COLO668 (cell line): ENCODE results near the gene SNX13.

ENCODE experiments used
- DNase-seq: peaks from one replicate; lab custom pipeline; 2025; ENCODE audit not compliant: unreplicated experiment; lab: John Stamatoyannopoulos, UW

Gene SNX13

GRCh38 chr7:17946591-17946990 lies 6.3 kb upstream of the SNX13 start:
- DNase-seq: no peak

- no peak for DNase-seq
Measured at GRCh38 chr7:17944720-17945119, 4.4 kb upstream of the SNX13 start.

- no peak for DNase-seq
Measured at GRCh38 chr7:17943006-17943405, 2.7 kb upstream of the SNX13 start.

- DNase-seq: no peak
Measured at GRCh38 chr7:17942231-17942630, 1.9 kb upstream of the SNX13 start.

- DNase-seq: no peak
Measured at GRCh38 chr7:17940951-17941431, 697 bp upstream of the SNX13 start.

- DNase-seq: peak; percentile 71
Measured at GRCh38 chr7:17939606-17940301, 540 bp downstream of the SNX13 start.

- no peak for DNase-seq
Measured at GRCh38 chr7:17939211-17939605, 1.1 kb downstream of the SNX13 start.

- no peak for DNase-seq
Measured at GRCh38 chr7:17937506-17938120, 2.7 kb downstream of the SNX13 start.

- no peak for DNase-seq
Measured at GRCh38 chr7:17936321-17936720, 4.0 kb downstream of the SNX13 start.

- no peak for DNase-seq
Measured at GRCh38 chr7:17934612-17935240, 5.6 kb downstream of the SNX13 start.

GRCh38 chr7:17934094-17934493 lies 6.2 kb downstream of the SNX13 start:
- no peak for DNase-seq

GRCh38 chr7:17932770-17933169 lies 7.5 kb downstream of the SNX13 start:
- no peak for DNase-seq

- DNase-seq: no peak
Measured at GRCh38 chr7:17931069-17931468, 9.2 kb downstream of the SNX13 start.

GRCh38 chr7:17930546-17930945 lies 9.7 kb downstream of the SNX13 start:
- no peak for DNase-seq

- DNase-seq: no peak
Measured at GRCh38 chr7:17929647-17930395, 10.5 kb downstream of the SNX13 start.

- DNase-seq: no peak
Measured at GRCh38 chr7:17928055-17928454, 12.2 kb downstream of the SNX13 start.

- no peak for DNase-seq
Measured at GRCh38 chr7:17921857-17922416, 18.4 kb downstream of the SNX13 start.

GRCh38 chr7:17917842-17918241 lies 22.5 kb downstream of the SNX13 start:
- DNase-seq: no peak

GRCh38 chr7:17916786-17917185 lies 23.5 kb downstream of the SNX13 start:
- DNase-seq: no peak

- DNase-seq: no peak
Measured at GRCh38 chr7:17915796-17916195, 24.5 kb downstream of the SNX13 start.

GRCh38 chr7:17915168-17915567 lies 25.1 kb downstream of the SNX13 start:
- no peak for DNase-seq
